ENCODE results near the gene TLL1. TPM values are rescaled to one million over a fixed set of nuclear protein-coding genes. Genes with fewer than 3 reads are reported as not detected.
A peak's percentile ranks its signal among the peaks of the same experiment; 100 is the strongest.

TLL1 gene
- total RNA-seq, 1 donor = 19.0 TPM

DNA sequence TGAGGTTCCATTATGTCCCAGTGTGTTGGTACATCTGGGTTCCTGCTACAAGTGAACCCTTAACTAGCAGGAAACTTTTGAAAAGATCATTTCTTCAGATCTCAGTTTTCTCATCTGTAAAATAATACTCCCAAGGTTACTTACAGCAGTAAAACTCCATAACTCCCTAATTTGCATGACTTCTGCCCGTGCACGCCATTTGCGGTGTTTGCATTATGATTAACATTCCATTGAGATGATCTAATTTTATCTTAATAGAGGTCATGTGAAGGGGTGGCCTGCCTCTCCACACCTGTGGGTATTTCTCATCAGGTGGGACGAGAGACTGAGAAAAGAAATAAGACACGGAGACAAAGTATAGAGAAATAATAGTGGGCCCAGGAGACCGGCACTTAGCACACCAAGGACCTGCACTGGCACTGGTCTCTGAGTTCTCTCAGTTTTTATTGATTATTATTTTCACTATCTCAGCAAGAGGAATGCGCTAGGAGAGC, 219.8 kb downstream of the TLL1 start:
- H3K4me3 ChIP-seq (ENCODE audit: low read depth, low read length) = no peak overlapping the region
- TF ChIP-seq, protein P1, sequence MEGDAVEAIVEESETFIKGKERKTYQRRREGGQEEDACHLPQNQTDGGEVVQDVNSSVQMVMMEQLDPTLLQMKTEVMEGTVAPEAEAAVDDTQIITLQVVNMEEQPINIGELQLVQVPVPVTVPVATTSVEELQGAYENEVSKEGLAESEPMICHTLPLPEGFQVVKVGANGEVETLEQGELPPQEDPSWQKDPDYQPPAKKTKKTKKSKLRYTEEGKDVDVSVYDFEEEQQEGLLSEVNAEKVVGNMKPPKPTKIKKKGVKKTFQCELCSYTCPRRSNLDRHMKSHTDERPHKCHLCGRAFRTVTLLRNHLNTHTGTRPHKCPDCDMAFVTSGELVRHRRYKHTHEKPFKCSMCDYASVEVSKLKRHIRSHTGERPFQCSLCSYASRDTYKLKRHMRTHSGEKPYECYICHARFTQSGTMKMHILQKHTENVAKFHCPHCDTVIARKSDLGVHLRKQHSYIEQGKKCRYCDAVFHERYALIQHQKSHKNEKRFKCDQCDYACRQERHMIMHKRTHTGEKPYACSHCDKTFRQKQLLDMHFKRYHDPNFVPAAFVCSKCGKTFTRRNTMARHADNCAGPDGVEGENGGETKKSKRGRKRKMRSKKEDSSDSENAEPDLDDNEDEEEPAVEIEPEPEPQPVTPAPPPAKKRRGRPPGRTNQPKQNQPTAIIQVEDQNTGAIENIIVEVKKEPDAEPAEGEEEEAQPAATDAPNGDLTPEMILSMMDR (IDR thresholded peaks at IDR 0.05; ENCODE audit: insufficient read depth, low read depth, low read length) = no peak
- no peak for DNase-seq (ENCODE audit: low read depth)

DNA sequence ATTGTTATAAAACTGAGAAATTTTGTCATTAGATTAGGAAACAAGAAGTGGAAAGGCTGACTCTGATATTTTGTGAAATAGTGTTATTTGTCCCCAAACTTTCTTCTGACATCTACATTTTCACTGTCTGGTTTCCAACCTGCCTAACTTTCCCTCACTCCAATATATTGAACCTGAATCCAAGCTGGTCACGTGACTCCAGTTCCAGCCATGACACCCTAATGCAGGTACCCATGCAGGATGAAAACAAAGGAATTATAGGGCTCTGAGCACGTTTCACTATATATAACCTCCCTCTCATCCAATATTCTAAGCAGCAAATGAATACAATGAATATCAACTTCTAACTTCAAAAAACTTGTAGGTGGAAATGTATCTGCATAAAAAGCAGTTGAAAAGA, 231.6 kb downstream of the TLL1 start:
- no peak overlapping the region for H3K4me3 ChIP-seq (ENCODE audit: low read depth, low read length)
- TF ChIP-seq, protein P1 (IDR thresholded peaks at IDR 0.05; ENCODE audit: insufficient read depth, low read depth, low read length) = no peak
- DNase-seq (ENCODE audit: low read depth) = no peak

DNA sequence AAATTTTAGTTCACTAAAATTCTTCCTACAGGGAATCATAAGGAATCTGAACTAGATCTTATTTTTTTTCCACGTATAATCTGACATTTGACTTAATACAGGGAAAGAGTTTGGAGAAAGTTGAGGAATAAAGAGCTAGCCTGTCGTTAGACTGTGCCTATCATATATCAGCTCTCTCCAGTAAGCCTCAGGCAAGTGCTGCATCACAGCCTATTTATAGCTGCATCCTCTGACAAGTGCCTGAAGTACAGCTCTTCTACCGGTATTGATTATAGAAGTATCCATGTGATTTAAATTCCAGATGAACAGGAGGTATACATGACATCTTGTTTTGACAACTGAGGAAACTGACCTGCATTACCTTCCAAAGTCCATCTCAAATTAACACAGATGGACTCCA, 248.9 kb downstream of the TLL1 start:
- TF ChIP-seq, protein P1 (IDR thresholded peaks at IDR 0.05; ENCODE audit: insufficient read depth, low read depth, low read length) = no peak
- no peak overlapping the region for H3K4me3 ChIP-seq (ENCODE audit: low read depth, low read length)
- no peak for DNase-seq (ENCODE audit: low read depth)

DNA sequence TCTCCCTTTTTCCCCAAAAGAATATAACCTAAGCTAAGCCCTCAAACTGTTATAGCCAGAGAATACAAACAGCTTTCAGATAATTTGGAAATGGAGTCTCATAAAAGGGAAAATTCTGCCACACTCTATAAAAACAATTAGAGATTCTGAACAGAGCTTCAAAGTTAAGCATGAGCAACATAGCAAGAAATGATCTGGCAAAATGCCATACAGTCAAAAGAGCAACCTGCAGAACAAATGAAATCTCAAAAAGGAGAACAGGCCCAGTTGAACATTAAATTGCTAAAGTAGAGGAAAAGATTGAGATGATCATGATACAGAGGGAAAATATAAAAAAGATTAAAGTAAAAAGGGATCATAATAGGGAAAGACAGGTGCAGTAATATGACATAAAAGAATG, 250.5 kb downstream of the TLL1 start:
- TF ChIP-seq, protein P1 (IDR thresholded peaks at IDR 0.05; ENCODE audit: insufficient read depth, low read depth, low read length) = no peak
- DNase-seq (ENCODE audit: low read depth) = no peak
- H3K4me3 ChIP-seq (ENCODE audit: low read depth, low read length) = no peak overlapping the region

DNA sequence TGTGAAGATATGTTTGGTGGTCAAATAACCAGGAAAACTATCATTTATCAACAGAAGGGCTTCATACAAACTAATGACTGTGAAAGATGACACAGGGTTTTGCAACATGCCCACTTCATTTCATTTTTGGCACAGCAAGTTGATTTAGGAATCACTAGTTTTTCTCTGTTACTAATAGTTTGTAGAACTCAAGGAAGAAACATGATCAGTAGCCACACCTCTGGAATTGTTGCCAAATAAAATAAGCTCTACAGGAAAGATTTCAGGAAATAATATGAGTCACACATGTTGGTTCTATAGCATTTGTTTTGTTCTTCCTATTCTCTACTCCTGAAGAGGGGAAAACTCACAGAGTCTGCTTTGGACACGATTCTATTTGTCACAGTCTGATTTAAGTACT, 255.4 kb downstream of the TLL1 start:
- H3K4me3 ChIP-seq (ENCODE audit: low read depth, low read length) = no peak overlapping the region
- TF ChIP-seq, protein P1 (IDR thresholded peaks at IDR 0.05; ENCODE audit: insufficient read depth, low read depth, low read length) = no peak
- DNase-seq (ENCODE audit: low read depth) = peak; percentile 3

DNA sequence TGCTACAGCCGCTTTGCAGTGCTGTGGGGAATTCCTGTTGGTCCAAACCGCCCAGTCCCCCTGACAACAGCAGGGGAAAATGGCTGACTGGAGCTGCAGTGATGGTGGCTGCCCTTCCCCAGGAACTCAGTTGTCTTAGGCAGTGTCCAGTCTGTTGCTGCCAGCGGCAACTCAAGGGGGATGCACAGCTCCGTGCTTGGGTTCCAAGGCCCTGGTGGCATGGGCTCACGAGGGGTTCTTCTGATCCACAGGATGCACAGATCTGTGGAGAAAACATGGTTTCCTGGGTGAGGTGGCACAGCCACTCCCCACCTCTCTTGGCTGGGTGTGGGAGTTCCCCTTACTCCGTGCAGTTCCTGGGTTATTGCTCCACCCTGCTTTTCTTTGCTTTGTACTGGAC, 261.2 kb downstream of the TLL1 start:
- DNase-seq (ENCODE audit: low read depth) = no peak
- no peak overlapping the region for H3K4me3 ChIP-seq (ENCODE audit: low read depth, low read length)
- TF ChIP-seq, protein P1 (IDR thresholded peaks at IDR 0.05; ENCODE audit: insufficient read depth, low read depth, low read length) = no peak

DNA sequence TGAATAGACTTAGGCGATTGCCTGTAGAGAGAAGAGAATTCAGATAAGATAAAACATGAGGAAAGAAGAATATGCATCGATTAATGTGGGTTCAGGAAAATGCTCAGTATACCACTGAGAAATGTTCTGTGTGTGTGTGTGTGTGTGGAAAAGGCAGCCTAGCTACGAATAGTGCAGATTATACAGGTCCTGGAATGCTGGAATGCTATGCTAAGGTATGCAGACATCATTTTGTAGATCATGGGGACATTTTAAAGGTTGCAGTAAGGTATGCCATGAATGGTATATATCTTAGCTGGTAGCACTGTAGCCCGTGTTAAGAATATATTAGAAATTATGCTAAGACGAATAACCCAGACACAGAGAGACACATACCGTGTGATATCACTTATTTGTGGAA, 267.9 kb downstream of the TLL1 start:
- TF ChIP-seq, protein P1 (IDR thresholded peaks at IDR 0.05; ENCODE audit: insufficient read depth, low read depth, low read length) = no peak
- DNase-seq (ENCODE audit: low read depth) = no peak

More for the DNA sequence above, 267.9 kb downstream of the TLL1 start:
- no peak overlapping the region for H3K4me3 ChIP-seq (ENCODE audit: low read depth, low read length)

Data from fibroblast of villous mesenchyme (primary cell).